Mesothelial cell of epicardium (in vitro differentiated cells): Measurements from ENCODE around the gene TUBB6. TPM values are rescaled to one million over a fixed set of nuclear protein-coding genes. Genes with fewer than 3 reads are reported as not detected.
A peak's percentile ranks its signal among the peaks of the same experiment; 100 is the strongest.

Experiments
- DNase-seq, 2 experiments: peaks; one replicate each; pipeline ENCODE4 v3.0.0; 2021; ENCODE audit warnings: low spot score in 2 of 2; ENCODE audit not compliant: unreplicated experiment in 2 of 2
- H3K27ac Mint-ChIP-seq: 2 replicates; pipeline ENCODE4 v1.8.0; 2021; ENCODE audit warnings: mixed read lengths
- H3K27me3 Mint-ChIP-seq: 2 replicates; pipeline ENCODE4 v1.8.0; 2021; ENCODE audit warnings: low read depth, mixed read lengths
- H3K36me3 Mint-ChIP-seq: 2 replicates; pipeline ENCODE4 v1.8.0; 2021; ENCODE audit warnings: mixed read lengths
- H3K4me1 Mint-ChIP-seq: 2 replicates; pipeline ENCODE4 v1.8.0; 2021; ENCODE audit warnings: mixed read lengths
- H3K4me3 Mint-ChIP-seq: 2 replicates; pipeline ENCODE4 v1.8.0; 2021; ENCODE audit warnings: mild to moderate bottlenecking, moderate library complexity, mixed read lengths
- H3K9me3 Mint-ChIP-seq: 2 replicates; pipeline ENCODE4 v1.8.0; 2021; ENCODE audit warnings: mixed read lengths
- CTCF ChIP-seq: fragments of 200-600 bp; sonication (generic); IDR thresholded peaks from one replicate; pipeline ENCODE4 v1.5.0; 2021; ENCODE audit warnings: antibody characterized with exemption; ENCODE audit not compliant: unreplicated experiment
- total RNA-seq: library from RNA; stranded (reverse); gene quantifications from 3 replicates; pipeline ENCODE4 v1.2.1, GENCODE V29; 2021

Gene TUBB6
- total RNA-seq, 1 donor from 2014 or later, result 55.0 TPM

GRCh38 chr18:12305930-12306629, 2.0 kb upstream of the TUBB6 start:
- peaks cover 11% of the 10 kb centered on the region for H3K36me3 Mint-ChIP-seq
- H3K9me3 Mint-ChIP-seq, result no peaks in the 10 kb centered on the region
- H3K4me3 Mint-ChIP-seq, result peak overlapping the region; percentile 81
- peaks cover 32% of the 10 kb centered on the region for H3K27me3 Mint-ChIP-seq
- no peak for TF ChIP-seq CTCF
- H3K4me1 Mint-ChIP-seq, result peaks cover 27% of the 10 kb centered on the region
- no peak overlapping the region for H3K27ac Mint-ChIP-seq
- no peak for DNase-seq

GRCh38 chr18:12306752-12307700, 1.0 kb upstream of the TUBB6 start:
- peak in 1 of 2 experiments; percentile 53 for DNase-seq
- Mint-ChIP-seq H3K4me3 (peak overlapping the region; percentile 81), H3K9me3 (peaks cover 6% of the 10 kb centered on the region), H3K4me1 (peaks cover 27% of the 10 kb centered on the region), H3K36me3 (peaks cover 18% of the 10 kb centered on the region), H3K27ac (peak overlapping the region; percentile 89), H3K27me3 (peaks cover 32% of the 10 kb centered on the region)
- TF ChIP-seq CTCF, result no peak

- Mint-ChIP-seq H3K36me3 (peaks cover 27% of the 10 kb centered on the region), H3K27me3 (peaks cover 32% of the 10 kb centered on the region), H3K9me3 (peaks cover 6% of the 10 kb centered on the region), H3K4me3 (peak overlapping the region; percentile 75), H3K27ac (peak overlapping the region; percentile 72), H3K4me1 (peaks cover 27% of the 10 kb centered on the region)
- no peak for TF ChIP-seq CTCF
- DNase-seq, result peak in 1 of 2 experiments; percentile 73
These were observed 502 bp downstream of the TUBB6 start for GRCh38 chr18:12308386-12309100.

GRCh38 chr18:12309683-12310198, 1.7 kb downstream of the TUBB6 start:
- peaks cover 34% of the 10 kb centered on the region for H3K36me3 Mint-ChIP-seq
- H3K27ac Mint-ChIP-seq, result peak overlapping the region; percentile 6
- H3K4me3 Mint-ChIP-seq, result peak overlapping the region; percentile 75
- peaks cover 6% of the 10 kb centered on the region for H3K9me3 Mint-ChIP-seq
- no peak for TF ChIP-seq CTCF
- no peak for DNase-seq
- peaks cover 25% of the 10 kb centered on the region for H3K4me1 Mint-ChIP-seq
- peaks cover 32% of the 10 kb centered on the region for H3K27me3 Mint-ChIP-seq

- no peak overlapping the region for H3K27ac Mint-ChIP-seq
- peaks cover 25% of the 10 kb centered on the region for H3K27me3 Mint-ChIP-seq
- H3K4me1 Mint-ChIP-seq, result peaks cover 23% of the 10 kb centered on the region
- peaks cover 34% of the 10 kb centered on the region for H3K36me3 Mint-ChIP-seq
- DNase-seq, result no peak
- no peak overlapping the region for H3K4me3 Mint-ChIP-seq
- TF ChIP-seq CTCF, result no peak
- H3K9me3 Mint-ChIP-seq, result peaks cover 6% of the 10 kb centered on the region
These were observed 2.7 kb downstream of the TUBB6 start for GRCh38 chr18:12310762-12311161.
